Stimulated activated CD4-positive, alpha-beta T cell treated with anti-CD3 and anti-CD28 coated beads, TNF-alpha, amount 100 ng/mL, for 1 hour (primary cell): ENCODE measurements around the gene METAP2.

Source experiments
- DNase-seq, 3 donors: peaks; one replicate each; pipeline ENCODE4 v3.0.0-alpha.2; 2020; ENCODE audit warnings: low read depth in 3 of 3, low spot score in 1 of 3

The METAP2 gene

GRCh38 chr12:95511977-95512376, 38.0 kb downstream of the METAP2 start:
- no peak for DNase-seq

GRCh38 chr12:95513599-95513998, 39.6 kb downstream of the METAP2 start:
- DNase-seq = no peak

- DNase-seq = no peak
These were observed 41.2 kb downstream of the METAP2 start for GRCh38 chr12:95515197-95515596.

DNA sequence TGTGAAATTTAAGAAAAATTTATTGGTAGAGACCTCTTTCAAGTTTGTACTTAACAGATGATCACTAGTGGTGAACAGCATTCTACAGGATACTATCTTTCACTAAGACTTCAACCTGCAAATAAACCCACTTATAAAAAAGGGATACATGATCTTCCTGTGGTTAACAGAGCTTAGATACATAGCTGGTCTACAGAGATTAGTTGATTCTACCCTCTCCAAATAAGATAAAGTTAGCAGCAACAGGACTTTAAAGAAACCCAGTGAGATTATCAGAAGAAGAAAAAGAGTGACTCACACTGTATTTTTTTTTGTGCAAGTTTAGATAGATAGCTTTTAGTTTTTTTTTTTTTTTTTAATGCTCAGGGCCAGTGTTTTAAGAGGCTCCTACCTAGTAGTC, 42.8 kb downstream of the METAP2 start:
- DNase-seq = no peak

DNA sequence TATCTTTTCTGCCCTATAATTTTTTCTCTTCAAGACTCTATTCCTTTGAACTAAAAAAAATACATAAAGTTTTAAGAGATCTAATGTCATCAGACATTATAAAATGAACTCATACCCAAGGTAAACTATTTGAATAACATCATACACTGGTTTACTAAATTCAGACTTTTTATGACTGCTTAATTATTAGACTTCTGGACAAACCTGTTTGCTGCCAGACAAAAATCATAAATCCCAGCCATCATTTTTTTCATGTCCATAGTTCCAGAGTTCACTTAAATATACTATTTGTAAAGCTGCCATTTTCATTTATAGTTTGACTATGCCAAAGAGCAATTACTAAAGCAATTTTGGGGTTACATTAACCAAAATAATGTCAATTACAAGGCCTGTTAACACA, 43.3 kb downstream of the METAP2 start:
- no peak for DNase-seq

- DNase-seq = no peak
These were observed 45.0 kb downstream of the METAP2 start for GRCh38 chr12:95518944-95519343.

- no peak for DNase-seq
These were observed 46.9 kb downstream of the METAP2 start for GRCh38 chr12:95520816-95521215.

DNA sequence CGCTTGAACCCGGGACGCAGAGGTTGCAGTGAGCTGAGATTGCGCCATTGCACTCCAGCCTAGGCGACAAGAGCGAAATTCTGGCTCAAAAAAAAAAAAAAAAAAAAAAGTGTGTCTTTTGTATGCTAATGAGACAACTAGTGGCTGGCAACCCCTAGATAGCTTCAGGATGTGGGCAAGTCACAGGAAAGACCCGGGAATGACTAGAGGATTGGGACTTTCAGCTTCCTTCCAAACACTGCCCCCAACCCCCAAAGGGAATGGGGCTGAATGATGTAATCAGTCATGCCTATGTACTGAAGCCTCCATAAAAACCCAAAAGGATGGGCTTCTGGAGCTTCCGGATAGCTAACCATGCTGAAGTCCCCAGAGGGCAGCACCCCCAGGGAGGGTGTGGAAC, 48.7 kb downstream of the METAP2 start:
- no peak for DNase-seq

DNA sequence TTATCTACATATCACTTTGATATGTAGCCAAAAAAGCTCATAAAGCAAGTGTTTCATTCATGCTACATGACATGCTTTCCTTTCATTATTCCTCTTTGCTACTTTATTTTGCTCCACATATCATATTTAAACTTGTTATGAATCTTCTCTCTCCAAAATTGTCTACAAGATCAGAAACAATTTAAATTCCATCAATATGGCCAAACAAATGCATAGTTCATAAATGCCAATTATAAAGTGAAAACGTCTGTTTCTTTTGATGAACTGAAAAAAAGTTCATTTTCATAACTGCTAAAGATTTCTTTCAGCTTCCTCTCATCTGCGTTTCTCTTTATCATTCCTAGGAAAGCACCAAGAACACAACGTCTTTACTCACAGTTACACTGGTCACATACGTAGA, 54.5 kb downstream of the METAP2 start:
- DNase-seq = no peak

- DNase-seq = no peak
These were observed 55.8 kb downstream of the METAP2 start for GRCh38 chr12:95529693-95530225.

DNA sequence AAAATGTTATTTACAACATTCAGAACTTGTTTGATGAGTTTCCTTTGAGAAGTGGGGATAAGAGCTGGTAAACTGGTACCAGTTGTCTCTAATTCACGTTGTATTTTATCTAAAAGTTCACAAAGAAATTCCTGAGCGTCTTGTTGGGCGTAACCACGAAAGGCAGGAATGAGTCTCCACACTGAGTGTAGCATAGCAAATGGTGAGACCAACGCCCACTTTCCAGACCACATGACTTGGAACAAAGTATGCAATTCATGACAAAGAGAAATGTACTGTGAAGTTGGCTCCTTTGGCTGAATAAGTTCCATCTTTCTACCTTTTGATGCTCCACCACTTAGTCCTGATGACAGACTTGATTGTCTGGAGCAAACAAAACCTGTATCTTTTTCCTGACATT, 58.9 kb downstream of the METAP2 start:
- no peak for DNase-seq

GRCh38 chr12:95533985-95534384, 60.0 kb downstream of the METAP2 start:
- no peak for DNase-seq

- DNase-seq = no peak
These were observed 64.1 kb downstream of the METAP2 start for GRCh38 chr12:95538006-95538405.

DNA sequence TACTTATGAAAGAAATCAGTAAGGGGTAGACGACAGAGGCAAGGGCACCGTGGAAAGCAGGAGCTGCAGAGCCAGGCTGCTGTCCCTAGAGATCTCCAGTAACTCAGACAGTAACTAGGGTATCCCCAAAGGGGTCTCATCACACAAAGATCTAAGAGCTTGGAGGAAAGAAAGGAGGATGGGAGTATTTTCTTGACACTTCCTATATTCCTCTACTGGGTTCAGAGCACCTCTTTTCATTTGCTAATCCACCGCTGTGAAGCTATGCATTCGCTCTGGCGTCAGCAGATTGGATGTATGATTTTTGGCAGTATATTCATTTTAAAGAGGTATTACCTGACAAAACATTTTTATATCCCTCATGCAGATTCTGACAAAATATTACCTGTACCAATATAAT, 64.7 kb downstream of the METAP2 start:
- no peak for DNase-seq

DNA sequence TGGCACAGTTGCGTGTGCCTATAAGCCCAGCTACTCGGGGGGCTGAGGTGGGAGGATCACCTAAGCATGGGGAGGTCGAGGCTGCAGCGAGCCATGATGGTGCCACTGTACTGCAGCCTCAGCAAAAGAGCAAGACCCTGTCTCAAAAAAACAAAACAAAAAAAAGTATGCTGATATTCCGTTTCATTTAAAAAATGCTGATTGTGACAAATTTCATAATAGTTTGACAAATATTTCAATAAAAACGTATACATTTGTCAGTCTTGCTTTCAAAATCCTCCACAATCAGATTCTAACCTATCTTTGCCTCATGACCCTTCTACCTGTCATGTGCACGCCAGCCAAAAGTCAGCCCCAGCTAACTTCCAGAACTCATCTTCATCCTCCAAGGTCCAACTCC, 67.5 kb downstream of the METAP2 start:
- no peak for DNase-seq

GRCh38 chr12:95543305-95543704, 69.4 kb downstream of the METAP2 start:
- no peak for DNase-seq

GRCh38 chr12:95544756-95545155, 70.8 kb downstream of the METAP2 start:
- DNase-seq = no peak

GRCh38 chr12:95545303-95545702, 71.4 kb downstream of the METAP2 start:
- DNase-seq = no peak

DNA sequence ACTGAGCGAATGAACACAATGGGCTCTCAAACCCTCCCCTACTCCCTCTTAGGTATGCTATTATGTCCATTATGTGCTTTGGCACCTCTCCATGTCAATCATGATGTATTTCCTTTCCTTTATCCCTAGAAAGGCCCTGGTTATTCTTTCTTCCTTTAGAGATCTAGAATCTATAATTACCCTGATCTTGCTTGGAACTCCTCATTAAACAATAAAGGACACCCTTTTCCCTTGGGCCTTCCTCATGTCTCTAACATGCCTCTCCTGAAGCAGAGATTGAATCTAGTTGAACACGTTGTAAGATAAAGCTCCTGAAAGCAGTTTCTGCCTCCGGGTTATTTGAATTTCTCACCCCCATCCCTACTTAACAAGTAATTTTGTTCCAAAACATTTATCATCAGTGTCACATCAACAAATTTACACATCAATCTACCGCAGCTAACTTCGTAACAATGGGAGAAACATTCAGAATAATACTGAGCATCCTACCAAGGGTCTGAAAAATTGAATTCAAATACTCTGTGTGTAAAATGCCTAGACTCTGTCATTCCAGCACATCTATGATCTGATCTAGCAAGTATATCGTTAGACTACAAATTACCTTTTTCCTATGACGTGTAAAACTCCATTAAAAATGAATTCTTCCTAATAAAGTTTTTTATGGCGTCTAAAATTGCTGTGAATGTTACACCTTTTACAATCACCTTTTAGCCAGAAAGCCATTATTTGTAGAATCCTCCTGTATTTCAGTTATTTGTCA, 72.0 kb downstream of the METAP2 start:
- no peak for DNase-seq

- DNase-seq = no peak
These were observed 72.5 kb downstream of the METAP2 start for GRCh38 chr12:95546491-95546813.

DNA sequence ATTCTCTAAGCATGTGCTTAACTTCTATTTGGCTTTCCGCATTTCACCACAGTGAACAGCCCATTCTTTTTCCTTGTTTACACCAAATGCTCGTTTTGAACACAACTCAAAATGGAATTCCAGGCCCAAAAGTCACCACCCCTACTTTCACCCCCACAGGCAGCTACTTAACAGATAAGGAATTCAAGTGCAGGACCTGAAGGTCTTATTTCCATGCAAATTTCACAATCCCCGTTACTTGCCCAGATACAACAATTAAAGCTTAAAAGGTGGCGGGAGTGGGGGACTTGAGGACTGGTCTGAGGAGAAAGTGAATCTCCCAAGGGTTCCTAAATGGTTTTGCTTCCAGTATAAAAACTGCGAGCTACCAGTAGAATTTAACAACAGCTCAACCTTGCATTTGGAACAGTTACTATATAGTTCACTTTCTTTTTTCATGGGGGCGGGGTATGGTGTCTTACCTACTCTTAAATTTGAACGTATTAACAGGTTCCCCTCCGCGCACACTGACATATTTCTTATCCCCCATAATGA, 73.6 kb downstream of the METAP2 start:
- no peak for DNase-seq

- DNase-seq = peak in 1 of 3 donors; percentile 22
These were observed 74.1 kb downstream of the METAP2 start for GRCh38 chr12:95548056-95548538.
